Non-pigmented ciliary epithelial cell (primary cell): ENCODE results near the gene OR2B6.

Experiments used
- DNase-seq: peaks from one replicate; pipeline ENCODE4 v3.0.0-alpha.2; 2010; ENCODE audit warnings: low read depth

The OR2B6 gene

DNA sequence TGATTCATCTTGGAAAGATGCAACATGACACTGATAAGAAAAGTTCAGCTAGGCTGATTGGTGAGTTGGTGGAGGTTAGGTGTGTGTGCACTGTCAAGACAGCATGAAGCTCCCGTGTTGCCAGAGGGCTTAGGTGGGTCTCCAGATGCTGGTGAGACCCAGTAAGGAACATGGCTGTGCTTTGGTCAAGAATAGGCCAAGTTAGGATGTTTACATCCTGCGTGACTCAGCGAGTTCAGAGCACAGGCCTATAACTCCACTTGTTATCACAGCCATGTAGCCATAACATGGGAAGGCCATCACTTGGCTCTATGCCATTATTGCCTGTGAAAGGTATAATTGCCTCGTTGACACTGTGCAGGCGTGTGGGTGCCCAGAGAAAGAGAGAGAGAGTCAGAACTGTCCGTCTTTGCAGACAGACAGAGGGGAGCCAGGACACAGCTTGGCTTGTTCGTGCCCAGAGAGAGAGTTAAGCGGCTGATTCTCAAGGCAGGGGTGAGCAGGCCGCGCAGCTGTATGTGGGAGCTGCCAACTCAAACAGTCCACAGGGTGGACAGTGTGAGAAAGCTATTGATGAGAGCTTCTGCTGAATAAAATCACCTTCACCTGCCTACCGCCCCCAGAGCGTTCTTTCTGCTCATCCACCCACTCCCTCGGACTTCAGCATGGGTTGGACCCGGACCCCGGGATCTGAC lies 43.5 kb downstream of the OR2B6 start:
- DNase-seq = no peak

DNA sequence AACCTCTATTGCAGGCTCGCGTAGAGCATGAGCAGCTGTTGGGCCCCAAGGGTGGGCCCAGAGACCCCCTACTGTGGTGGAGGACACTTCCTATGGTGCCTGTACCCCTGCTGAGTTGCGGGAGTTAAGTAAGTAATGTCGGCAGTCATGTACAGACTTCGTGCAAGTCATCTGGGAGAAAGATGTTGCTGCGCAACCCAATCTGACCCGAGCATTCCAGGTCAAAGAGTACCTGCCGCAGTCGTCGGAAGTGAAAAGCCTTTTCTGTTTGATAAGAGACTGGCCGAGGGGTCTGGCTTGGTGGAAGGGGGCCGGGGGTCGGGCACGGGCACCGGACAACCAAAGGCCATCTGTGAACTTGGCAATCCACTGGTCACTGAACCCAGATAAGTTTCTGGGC lies 44.3 kb downstream of the OR2B6 start:
- no peak for DNase-seq

DNA sequence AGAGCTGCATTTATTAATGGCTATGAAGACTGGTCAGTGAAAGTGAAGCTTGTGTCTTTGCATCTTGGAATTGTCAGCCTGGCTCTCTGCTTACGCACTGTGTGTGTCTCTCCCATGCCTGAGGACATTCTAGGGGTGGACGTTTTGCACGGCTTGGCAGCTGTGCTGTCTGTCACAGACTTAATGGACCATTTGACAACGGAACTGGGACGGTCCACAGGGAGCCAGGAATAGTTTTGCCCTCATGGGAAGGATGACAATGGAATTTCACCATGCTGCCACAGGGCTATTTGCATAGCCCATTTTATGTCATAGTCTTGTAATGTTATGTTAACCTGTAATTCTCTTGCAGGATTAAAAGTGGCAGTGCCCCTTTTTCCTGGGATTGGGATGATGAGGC lies 44.7 kb downstream of the OR2B6 start:
- DNase-seq = no peak

DNA sequence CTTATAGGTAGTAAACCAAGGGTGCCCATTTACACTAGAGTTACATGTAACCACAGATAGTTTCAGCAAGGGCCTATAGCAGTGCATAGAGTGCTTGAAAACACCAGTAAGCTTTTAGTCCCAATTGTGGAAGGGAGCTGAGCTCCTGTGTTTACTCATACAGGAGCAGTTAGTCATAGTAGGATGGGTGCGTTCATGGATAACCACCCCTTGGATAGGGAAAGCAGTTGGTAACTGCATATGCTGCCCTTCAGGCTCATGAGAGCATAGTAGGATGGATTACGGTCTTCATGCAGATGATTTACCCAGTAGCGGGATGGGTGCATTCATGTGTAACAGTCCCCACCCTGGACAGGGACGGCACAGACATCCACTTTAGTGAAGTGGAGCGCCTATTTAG lies 45.1 kb downstream of the OR2B6 start:
- no peak for DNase-seq

DNA sequence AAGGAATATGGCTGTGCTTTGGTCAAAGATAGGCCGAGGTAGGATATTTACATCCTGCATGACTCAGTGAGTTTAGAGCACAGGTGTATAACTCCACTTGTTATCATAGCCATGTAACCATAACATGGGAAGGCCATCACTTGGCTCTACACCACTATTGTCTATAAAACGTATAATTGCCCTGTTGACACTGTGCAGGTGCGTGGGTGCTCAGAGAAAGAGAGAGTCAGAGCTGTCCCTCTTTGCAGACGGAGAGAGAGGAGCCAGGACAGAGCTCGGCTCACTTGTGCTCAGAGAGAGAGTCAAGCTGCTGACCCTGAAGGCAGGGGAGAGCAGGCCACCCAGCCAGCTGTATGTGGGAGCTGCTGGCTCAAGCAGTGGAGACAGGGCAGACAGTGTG lies 46.0 kb downstream of the OR2B6 start:
- no peak for DNase-seq

DNA sequence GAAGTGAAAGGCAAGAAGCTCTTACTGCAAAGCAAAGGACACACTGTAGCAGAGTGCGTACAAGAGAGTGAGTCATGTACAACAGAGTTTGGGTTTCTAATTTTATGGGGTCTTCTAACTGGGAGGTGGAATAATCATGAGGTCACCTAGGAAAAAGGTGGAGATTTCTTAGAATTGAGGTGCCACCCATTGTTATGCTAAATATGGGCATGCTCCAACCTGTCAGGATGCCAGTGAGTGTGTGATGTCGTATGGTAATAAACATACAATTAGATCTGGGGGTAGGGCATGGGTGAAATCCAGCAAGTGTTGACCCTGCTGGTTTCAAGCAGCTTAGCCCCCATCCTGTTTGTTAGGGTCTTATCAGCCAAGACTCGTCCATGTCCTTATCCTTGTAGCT lies 46.6 kb downstream of the OR2B6 start:
- DNase-seq = no peak

DNA sequence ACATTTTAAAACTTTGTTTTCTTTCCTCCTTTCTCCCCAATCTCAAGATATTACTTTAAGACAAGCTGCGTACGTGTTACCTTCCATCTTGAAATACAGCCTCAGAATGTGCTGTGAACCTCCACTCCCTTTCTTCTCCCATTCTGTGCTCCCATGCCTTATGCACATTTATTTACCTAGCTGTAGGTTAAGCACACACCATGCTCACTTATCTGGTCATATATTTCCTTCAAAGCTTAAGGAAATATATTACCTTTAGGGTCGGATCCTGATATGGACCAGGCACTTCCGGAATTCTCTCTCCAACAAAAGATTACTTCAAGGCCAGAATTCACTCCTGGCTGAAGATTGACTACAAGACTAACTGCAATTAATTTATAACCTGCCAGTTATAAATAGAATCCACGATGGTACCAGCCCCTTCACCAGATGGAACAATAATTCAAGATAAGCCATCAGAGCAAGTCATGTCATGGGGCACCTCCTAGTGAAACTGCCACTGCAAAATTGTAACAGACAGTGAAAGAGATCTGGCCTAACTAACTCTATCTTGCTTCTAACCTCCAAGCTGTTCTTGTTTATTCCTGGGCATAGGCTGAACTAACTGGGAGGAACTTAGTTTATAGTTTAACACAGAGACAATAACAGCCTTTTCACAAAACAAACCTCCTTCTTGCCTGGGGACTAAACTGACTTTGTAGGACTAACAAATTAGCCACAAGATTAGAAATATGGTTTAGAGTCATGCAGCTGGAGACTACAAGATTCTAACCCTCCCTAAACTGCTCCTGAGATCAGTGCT lies 47.5 kb downstream of the OR2B6 start:
- no peak for DNase-seq

DNA sequence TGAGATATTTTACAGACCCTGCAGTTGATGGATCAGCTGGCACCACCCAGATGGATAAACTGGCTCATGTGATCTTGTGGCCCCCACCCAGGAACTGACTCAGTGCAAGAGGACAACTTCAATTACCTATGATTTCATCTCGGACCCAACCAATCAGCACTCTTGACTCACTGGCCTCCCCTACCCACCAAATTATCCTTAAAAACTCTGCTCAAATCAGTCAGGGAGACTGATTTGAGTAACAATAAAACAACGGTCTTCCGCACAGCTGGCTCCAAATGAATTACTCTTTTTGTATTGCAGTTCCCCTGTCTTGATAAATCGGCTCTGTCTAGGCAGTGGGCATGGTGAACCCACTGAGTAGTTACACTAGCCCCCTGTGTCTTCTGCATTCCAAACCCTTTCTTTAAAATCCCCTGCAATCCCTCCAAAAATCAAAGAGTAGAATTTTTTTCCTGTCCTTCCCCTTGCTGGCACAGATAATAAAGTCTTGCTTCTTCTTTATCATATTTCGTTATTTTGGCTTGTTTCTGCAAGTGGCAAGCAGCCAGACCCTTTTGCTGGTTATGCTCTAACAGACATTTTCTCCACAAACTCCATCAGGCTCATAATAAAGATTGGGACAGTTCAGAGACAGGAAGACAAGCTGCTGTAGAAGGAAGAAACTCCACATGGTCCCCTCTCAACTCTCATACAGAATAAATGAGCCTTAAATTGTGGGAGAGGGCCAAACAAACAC lies 48.3 kb downstream of the OR2B6 start:
- DNase-seq = no peak

DNA sequence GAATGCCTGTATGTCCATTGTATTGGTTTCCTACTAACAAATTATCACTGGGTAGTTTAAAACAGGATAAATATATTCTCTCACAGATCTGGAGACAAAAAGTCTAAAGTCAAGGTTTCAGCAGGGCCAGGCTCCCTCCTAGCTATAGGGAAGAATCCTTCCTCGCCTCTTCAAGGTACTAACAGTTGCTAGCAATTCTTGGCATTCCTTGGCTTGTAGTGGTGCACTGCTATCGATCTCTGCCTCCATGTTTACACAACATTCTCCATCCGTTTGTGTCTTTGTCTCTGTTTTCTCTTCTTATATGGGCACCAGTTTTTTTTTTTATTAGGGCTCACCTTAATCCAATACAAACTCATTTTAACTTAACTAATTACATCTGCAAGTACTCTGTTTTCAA lies 48.9 kb downstream of the OR2B6 start:
- no peak for DNase-seq
